Measurements from ENCODE around the gene BCR. TPM values are rescaled to one million over a fixed set of nuclear protein-coding genes. Genes with fewer than 3 reads are reported as not detected.

BCR gene
- polyA plus RNA-seq, 1 experiment, result 21.4 TPM

- no peak overlapping the region for H3K4me3 ChIP-seq (ENCODE audit: low read depth, low read length)
- POLR2A ChIA-PET, result no interaction called here
- no peaks in the 10 kb centered on the region for H3K9me3 ChIP-seq (ENCODE audit: control insufficient read depth, insufficient read depth, low read length)
- no peaks in the 10 kb centered on the region for H3K27me3 ChIP-seq (ENCODE audit: control insufficient read depth, insufficient read depth, low read length)
- TF ChIP-seq CTCF (IDR thresholded peaks at IDR 0.05; ENCODE audit: low read depth, low read length), result no peak
- DNase-seq (ENCODE audit: low read depth, low spot score), result no peak
- CTCF ChIA-PET, result interaction anchor here (1.3 to 1.4 kb wide), 2 partner anchors 16 to 97 kb away, joined by 4 to 5 read pairs; no protein-coding TSS in a partner anchor
- no peak overlapping the region for H3K27ac ChIP-seq (ENCODE audit: low read depth, low read length)
Observed at GRCh38 chr22:23193196-23193827, 13.0 kb downstream of the BCR start.

- ChIA-PET POLR2A (no interaction called here), CTCF (interaction anchor here (1.3 to 1.5 kb wide), 3 partner anchors 16 to 96 kb away, joined by 4 to 5 read pairs (median 4); no protein-coding TSS in a partner anchor)
- no peak for TF ChIP-seq CTCF (IDR thresholded peaks at IDR 0.05; ENCODE audit: low read depth, low read length)
Observed at GRCh38 chr22:23193882-23194281, 13.6 kb downstream of the BCR start.

GRCh38 chr22:23196165-23196564 lies 15.9 kb downstream of the BCR start:
- TF ChIP-seq CTCF (IDR thresholded peaks at IDR 0.05; ENCODE audit: low read depth, low read length), result no peak
- POLR2A ChIA-PET, result no interaction called here

More at GRCh38 chr22:23193882-23194281, 13.6 kb downstream of the BCR start:
- no peak overlapping the region for H3K27ac ChIP-seq (ENCODE audit: low read depth, low read length)
- no peaks in the 10 kb centered on the region for H3K27me3 ChIP-seq (ENCODE audit: control insufficient read depth, insufficient read depth, low read length)
- no peaks in the 10 kb centered on the region; the same call in 1 of the 2 replicates for H3K9me3 ChIP-seq (ENCODE audit: control insufficient read depth, insufficient read depth, low read length)
- no peak overlapping the region for H3K4me3 ChIP-seq (ENCODE audit: low read depth, low read length)
- no peak for DNase-seq (ENCODE audit: low read depth, low spot score)

GRCh38 chr22:23197836-23198235 lies 17.5 kb downstream of the BCR start:
- POLR2A ChIA-PET, result no interaction called here

More at GRCh38 chr22:23196165-23196564, 15.9 kb downstream of the BCR start:
- Histone ChIP-seq H3K27ac (ENCODE audit: low read depth, low read length) (no peak overlapping the region), H3K4me3 (ENCODE audit: low read depth, low read length) (no peak overlapping the region), H3K27me3 (ENCODE audit: control insufficient read depth, insufficient read depth, low read length) (no peaks in the 10 kb centered on the region), H3K9me3 (ENCODE audit: control insufficient read depth, insufficient read depth, low read length) (no peaks in the 10 kb centered on the region; the same call in 1 of the 2 replicates)
- CTCF ChIA-PET, result no interaction called here
- DNase-seq (ENCODE audit: low read depth, low spot score), result no peak

More at GRCh38 chr22:23197836-23198235, 17.5 kb downstream of the BCR start:
- CTCF ChIA-PET, result interaction anchor here (0.7 kb wide), 2 partner anchors 34 to 43 kb away, joined by 3 read pairs; no protein-coding TSS in a partner anchor
- Histone ChIP-seq H3K27ac (ENCODE audit: low read depth, low read length) (no peak overlapping the region), H3K9me3 (ENCODE audit: control insufficient read depth, insufficient read depth, low read length) (no peaks in the 10 kb centered on the region; the same call in 1 of the 2 replicates), H3K27me3 (ENCODE audit: control insufficient read depth, insufficient read depth, low read length) (no peaks in the 10 kb centered on the region), H3K4me3 (ENCODE audit: low read depth, low read length) (no peak overlapping the region)
- DNase-seq (ENCODE audit: low read depth, low spot score), result no peak
- TF ChIP-seq CTCF (IDR thresholded peaks at IDR 0.05; ENCODE audit: low read depth, low read length), result no peak
